GM12801 (cell line): ENCODE data around the gene THSD4.

Experiments
- CTCF ChIP-seq: IDR thresholded peaks from one replicate; pipeline ENCODE4 v1.5.1; 2011; ENCODE audit warnings: control low read depth; ENCODE audit not compliant: insufficient read length; ENCODE audit errors: extremely low read depth

THSD4 gene

GRCh38 chr15:71454462-71454996, 339.3 kb downstream of the THSD4 start:
- no peak for TF ChIP-seq CTCF

GRCh38 chr15:71455107-71455506, 339.8 kb downstream of the THSD4 start:
- no peak for TF ChIP-seq CTCF

- no peak for TF ChIP-seq CTCF
Measured at GRCh38 chr15:71455878-71456277, 340.6 kb downstream of the THSD4 start.

GRCh38 chr15:71456362-71456761, 341.1 kb downstream of the THSD4 start:
- TF ChIP-seq CTCF = no peak

GRCh38 chr15:71456811-71457210, 341.5 kb downstream of the THSD4 start:
- no peak for TF ChIP-seq CTCF

GRCh38 chr15:71458089-71458660, 342.9 kb downstream of the THSD4 start:
- no peak for TF ChIP-seq CTCF

- TF ChIP-seq CTCF = no peak
Measured at GRCh38 chr15:71461748-71462147, 346.5 kb downstream of the THSD4 start.
